Renal cortex interstitium (tissue), 15 donors: ENCODE data around the gene SCIMP. TPM values are rescaled to one million over a fixed set of nuclear protein-coding genes. Genes with fewer than 3 reads are reported as not detected.

Experiments
- DNase-seq, 11 donors: peaks; one replicate each; pipeline ENCODE4 v3.0.0-alpha.2; 2013; ENCODE audit warnings: low read depth in 9 of 11, low spot score in 4 of 11; ENCODE audit errors: extremely low read depth in 1 of 11
- long read RNA-seq, 16 experiments: transcript quantifications; one replicate each; lab custom pipeline, GENCODE V29; 2026
- polyA plus RNA-seq, 3 donors: library from polyadenylated mRNA; unstranded; fragments of 120-200 nt; gene quantifications; one replicate each; pipeline ENCODE4 v1.2.1, GENCODE V29; 2013; ENCODE audit not compliant: insufficient read length in 3 of 3

Gene SCIMP
- 1 to 10 TPM; 1.1 to 2.8 (median 1.3) TPM for polyA plus RNA-seq
- long read RNA-seq, donor 1: 0 reads
- long read RNA-seq, donor 2, partial matches to known transcripts: 0 of 1 reads
- long read RNA-seq, donor 2, other reads (novel, unspliced or antisense): 0 of 1 reads
- long read RNA-seq, donor 3: 0 reads
- long read RNA-seq, donor 4, partial matches to known transcripts: 0 of 1 reads
- long read RNA-seq, donor 4, other reads (novel, unspliced or antisense): 0 of 1 reads
- long read RNA-seq, donor 5: 0 reads
- long read RNA-seq, donor 6: 0 reads
- long read RNA-seq, donor 7: 0 reads
- long read RNA-seq, donor 8: 0 reads
- long read RNA-seq, donor 9: 0 reads
- long read RNA-seq, donor 10: 0 reads
- long read RNA-seq, donor 11: 0 reads
- long read RNA-seq, donor 12: 0 reads
- long read RNA-seq, donor 13: 0 reads
- long read RNA-seq, donor 14, partial matches to known transcripts: 0 of 1 reads
- long read RNA-seq, donor 14, other reads (novel, unspliced or antisense): 0 of 1 reads
- long read RNA-seq, donor 15: 0 reads
- long read RNA-seq, donor 16, partial matches to known transcripts: 86 of 120 reads
- long read RNA-seq, donor 16, other reads (novel, unspliced or antisense): 31 of 120 reads

GRCh38 chr17:5234645-5235576, at the start of gene SCIMP:
SCIMP (minus strand) TSS chr17:5234860; CDS start chr17:5234755, 105 bp downstream.
- no peak for DNase-seq

- DNase-seq: no peak
Observed at GRCh38 chr17:5283571-5284315, 49.1 kb upstream of the SCIMP start.

- DNase-seq: peak in 2 of 11 donors; percentile 6 to 14
Observed at GRCh38 chr17:5282642-5283217, 48.1 kb upstream of the SCIMP start.

DNA sequence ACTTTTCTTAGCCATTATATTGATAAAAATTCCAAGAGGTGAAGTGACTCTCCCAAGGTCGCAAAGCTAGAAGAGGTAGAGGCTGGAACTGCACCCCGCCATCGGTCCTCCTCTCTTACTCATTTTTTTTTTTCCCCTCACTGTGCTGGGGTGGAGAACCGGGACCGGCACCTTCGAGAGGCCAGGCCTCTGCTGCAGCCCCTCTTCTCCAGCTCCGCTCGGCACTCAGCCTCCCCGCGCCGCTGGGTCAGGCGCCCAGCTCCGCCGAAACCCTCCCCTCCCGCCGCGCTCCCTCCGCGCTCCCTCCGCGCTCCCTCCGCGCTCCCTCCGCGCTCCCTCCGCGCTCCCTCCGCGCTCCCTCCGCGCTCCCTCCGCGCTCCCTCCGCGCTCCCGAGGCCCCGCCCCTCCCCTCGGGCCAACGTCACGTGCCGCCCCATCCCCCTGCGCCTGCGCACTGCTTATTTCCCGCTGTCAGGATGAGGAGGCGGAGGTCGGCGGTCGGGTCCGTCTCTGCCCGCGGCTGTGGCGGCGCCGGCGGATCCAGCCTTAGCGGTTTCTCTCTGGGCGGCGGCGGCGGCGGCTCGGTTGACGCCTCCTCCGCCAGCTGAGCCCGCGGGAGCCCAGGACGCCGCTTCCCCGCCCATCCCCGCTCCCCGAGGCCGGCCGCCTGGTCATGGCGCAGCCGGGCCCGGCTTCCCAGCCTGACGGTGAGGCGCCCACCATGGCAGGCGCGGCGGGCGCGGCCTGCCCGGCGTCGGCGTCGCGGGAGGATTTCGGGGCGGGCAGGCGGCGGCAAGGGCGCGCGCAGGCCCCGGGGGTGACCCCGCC, 47.4 kb upstream of the SCIMP start, which contains the start of gene RABEP1:
RABEP1 (plus strand) TSS at position 471 of the 828 bp plus-strand sequence; CDS start at position 674, 203 bp downstream.
- peak; percentile 66 to 91 (median 85) for DNase-seq

- DNase-seq: no peak
Observed at GRCh38 chr17:5272322-5272721, 37.7 kb upstream of the SCIMP start.

DNA sequence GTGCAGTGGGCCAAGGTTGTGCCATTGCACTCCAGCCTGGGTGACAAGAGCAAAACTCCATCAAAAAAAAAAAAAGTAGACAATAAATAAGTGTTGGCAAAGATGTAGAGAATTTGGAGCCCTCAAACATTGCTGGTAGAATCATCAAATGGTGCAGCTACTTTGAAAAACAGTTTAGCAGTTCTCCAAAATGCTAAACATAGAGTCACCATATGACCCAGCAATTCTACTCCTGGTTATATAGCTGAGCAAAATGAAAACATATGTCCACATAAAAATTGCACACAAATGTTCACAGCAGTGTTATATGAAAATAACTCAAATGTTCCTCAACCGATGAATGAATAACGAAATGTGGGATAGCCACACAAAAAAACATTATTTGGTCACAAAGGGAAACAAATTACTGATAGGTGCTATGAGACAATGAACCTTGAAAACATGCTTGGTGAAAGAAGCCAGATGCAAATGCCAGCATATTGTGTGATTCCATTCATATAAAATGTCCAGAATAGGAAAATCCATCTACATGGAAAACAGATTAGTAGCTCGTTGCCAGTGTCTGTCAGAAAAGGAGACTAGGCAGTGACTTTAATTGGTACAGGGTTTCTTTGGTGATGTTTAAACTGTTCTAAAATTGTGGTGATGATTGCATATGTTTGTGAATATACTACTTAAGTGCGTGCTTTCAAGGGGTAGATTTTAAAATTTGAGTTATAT, 34.7 kb upstream of the SCIMP start:
- no peak for DNase-seq

DNA sequence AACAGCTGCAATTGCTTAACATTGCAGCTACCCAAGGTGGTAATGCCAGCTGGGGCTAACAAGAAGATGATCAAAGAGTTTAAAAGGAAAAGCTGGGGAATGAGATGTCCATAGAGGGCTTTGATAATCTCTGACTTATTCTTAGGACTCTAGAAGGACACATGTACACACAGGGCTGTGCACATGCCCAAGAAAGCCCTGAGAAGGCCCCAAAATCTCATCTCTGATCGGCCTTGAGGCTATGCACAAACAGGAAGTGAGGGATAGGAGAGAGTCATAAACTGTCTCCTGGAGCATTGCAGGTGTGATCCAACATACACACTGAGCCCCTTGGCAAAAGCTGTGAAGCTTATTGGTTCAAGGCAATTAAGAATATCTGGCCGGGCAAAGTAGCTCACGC, 30.2 kb upstream of the SCIMP start:
- DNase-seq: no peak

GRCh38 chr17:5263441-5263840, 28.8 kb upstream of the SCIMP start:
- DNase-seq: no peak

DNA sequence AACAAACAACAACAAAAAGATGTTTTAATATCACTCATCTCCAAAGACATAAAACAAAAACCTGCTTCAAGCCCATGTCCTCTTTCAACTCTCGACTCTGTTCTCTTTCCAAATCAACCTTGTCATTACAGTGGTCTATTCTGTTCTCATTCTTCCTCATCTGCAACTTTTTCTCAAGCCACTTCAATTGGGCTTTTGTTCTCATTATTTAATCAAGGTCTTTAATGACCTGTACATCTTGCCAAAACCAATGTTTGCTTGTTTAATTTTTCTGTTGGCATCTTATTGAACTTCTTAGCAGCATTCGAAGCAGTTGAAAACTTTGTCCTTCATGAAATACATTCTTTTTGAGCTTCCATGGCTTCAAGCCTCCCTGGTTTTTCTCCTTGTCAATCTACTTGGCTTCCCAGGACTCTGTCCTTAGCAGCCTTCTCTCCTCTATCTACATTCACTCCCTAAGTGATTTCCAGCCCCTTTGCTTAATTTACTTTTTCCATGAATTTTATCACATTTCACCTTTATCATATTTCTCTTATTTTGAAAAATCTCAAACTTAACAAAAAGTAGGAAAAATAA, 27.8 kb upstream of the SCIMP start:
- DNase-seq: no peak

DNA sequence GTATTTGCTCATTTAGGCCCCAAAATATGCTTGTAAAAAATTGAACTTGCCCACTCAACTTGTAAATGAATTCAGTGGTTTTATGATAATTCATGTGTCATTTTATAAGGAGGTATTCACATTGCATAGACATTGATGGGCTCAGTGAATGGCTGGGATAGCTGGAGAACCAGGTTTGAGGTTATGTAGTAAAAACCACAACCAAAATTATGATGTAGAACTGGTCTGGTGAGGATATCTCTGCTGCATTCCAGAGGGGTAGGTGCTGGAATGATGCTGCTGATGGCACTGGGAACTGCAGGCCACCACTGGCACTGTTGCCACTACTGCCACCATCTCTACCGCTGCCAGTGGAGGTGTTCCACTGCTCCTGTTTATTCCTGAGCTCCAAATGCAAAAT, 25.9 kb upstream of the SCIMP start:
- no peak for DNase-seq

DNA sequence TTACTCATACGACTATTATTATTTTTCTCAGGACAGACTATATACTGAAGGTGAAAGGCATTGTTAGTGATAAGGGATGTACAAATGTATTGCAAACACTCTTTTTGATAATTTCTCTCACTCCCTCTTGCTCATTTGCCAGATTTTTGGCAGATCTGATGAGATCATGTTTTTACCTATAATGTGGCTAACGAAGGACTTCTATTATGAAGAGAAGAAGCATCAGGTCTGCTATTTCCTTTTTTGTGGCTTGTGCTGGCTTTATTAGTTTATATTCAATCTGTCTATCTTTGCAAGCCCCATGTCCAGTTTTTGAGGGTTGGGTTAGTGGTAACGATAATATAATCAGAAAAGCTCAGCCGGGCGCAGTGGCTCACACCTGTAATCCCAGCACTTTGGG, 22.5 kb upstream of the SCIMP start:
- DNase-seq: no peak

- no peak for DNase-seq
Observed at GRCh38 chr17:5254903-5255521, 20.4 kb upstream of the SCIMP start.

GRCh38 chr17:5254414-5254813, 19.8 kb upstream of the SCIMP start:
- no peak for DNase-seq

DNA sequence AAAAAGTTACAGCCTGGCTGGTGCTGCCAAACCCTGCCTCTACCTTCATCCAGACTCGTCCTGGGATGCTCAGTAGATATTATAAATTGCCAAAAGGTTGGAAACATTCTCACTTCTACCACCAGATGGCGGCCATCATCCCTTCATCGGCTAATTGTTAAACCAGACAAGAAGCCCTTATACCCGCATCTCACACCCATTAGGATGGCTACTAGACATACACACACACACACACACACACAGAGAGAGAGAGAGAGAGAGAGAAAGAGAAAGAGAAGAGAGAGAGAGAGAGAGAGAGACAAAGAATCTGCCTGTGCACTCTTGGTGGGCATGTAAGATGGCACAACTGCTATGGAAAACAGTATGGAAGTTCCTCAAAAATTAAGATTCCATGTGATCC, 15.0 kb upstream of the SCIMP start:
- DNase-seq: peak in 10 of 11 donors; percentile 33 to 72 (median 52)

DNA sequence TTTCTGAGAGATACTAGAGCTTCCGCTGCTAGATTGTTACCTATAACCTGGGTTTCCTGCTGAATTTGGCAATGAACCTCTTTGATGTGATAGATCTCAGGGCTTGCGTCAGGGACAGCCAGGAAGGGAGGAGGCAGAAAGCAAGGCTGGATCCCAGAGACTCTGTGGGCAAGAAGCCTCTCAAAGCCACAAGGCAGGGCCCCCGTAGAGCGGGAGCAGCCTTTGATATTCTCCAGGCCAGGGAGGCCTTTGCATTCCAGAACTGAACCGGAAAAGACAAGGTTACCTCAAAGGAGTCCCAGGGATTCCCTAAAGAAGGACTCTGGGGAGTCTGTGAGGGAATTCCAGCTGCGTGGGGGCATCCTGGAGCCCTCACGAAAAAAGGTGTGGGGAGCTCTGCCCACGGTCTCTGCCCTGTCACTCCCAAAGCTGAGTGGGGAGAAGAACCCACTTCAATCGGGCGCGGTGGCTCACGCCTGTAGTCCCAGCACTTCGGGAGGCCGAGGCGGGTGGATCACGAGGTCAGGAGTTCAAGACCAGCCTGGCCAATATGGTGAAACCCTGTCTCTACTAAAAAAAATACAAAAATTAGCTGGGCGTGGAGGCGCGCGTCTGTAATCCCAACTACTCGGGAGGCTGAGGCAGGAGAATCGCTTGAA, 14.3 kb upstream of the SCIMP start:
- DNase-seq: no peak

GRCh38 chr17:5247621-5248020, 13.0 kb upstream of the SCIMP start:
- no peak for DNase-seq
